Urinary bladder (tissue), 4 donors: Measurements from ENCODE around the gene ACSF2. TPM values are rescaled to one million over a fixed set of nuclear protein-coding genes. Genes with fewer than 3 reads are reported as not detected.

ENCODE experiments used
- DNase-seq: peaks from one replicate; pipeline ENCODE4 v3.0.0-alpha.2; 2015; ENCODE audit errors: extremely low spot score
- H3K27ac ChIP-seq: one replicate; pipeline ENCODE4 v1.5.1; 2013; ENCODE audit warnings: low read depth, mild to moderate bottlenecking, moderate library complexity
- H3K36me3 ChIP-seq: one replicate; pipeline ENCODE4 v1.6.1; 2013; ENCODE audit warnings: mild to moderate bottlenecking, moderate library complexity; ENCODE audit not compliant: insufficient read depth
- H3K4me1 ChIP-seq: one replicate; pipeline ENCODE4 v1.6.1; 2013; ENCODE audit warnings: mild to moderate bottlenecking, moderate library complexity; ENCODE audit not compliant: insufficient read depth
- H3K4me3 ChIP-seq: one replicate; pipeline ENCODE4 v1.5.1; 2013; ENCODE audit warnings: low read depth, low read length
- WGBS: extraction: QIAGEN DNeasy Blood & Tissue Kit; methylation state at CpG from one replicate; pipeline ENCODE4 v1.1.7; 2013; 5-methylcytosine and 5-hydroxymethylcytosine counted together
- polyA plus RNA-seq: library from polyadenylated mRNA; stranded (reverse); fragments of 200-250 nt; gene quantifications from one replicate; pipeline ENCODE4 v1.2.3, GENCODE V29; 2013
- small RNA-seq: library from RNA; depleted of rRNA; stranded (forward); fragments of <200 nt; gene quantifications from one replicate; pipeline ENCODE3, GENCODE V24; 2014
- total RNA-seq: library from RNA; depleted of rRNA; stranded (reverse); fragments of >200 nt; gene quantifications from one replicate; pipeline ENCODE4 v1.2.3, GENCODE V29; 2014
- donor health status: healthy with polysubstance abuse.
- donor health status: healthy.

The ACSF2 gene
- total and polyA plus RNA-seq, 2 donors: 23.2 to 32.6 TPM

DNA sequence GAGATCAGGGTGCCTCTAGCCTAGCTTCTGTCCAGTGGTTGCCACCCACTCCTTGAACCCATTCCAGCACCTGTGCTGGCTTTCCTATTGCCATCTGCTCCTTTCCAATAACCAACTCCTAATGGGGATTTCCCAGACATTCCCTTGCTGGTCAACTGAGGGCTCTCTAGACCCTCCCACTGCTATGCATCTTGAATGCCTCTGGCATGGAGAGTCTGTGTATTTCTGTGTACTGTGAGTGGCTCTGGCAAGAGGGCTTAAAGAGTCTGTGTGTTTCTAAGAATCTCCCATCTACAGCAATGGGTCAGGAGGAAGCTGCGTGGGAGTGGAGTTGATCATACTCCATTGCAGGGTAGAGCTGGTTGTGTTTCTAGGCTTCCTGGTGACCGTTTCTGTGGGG is 95.5 kb downstream of the ACSF2 start:
- Histone ChIP-seq H3K4me3 (no peak overlapping the region), H3K36me3 (no peaks in the 10 kb centered on the region), H3K4me1 (no peaks in the 10 kb centered on the region), H3K27ac (no peak overlapping the region)
- no peak for DNase-seq
- WGBS: 77% methylated on average over 2 of the region's 2 CpGs

DNA sequence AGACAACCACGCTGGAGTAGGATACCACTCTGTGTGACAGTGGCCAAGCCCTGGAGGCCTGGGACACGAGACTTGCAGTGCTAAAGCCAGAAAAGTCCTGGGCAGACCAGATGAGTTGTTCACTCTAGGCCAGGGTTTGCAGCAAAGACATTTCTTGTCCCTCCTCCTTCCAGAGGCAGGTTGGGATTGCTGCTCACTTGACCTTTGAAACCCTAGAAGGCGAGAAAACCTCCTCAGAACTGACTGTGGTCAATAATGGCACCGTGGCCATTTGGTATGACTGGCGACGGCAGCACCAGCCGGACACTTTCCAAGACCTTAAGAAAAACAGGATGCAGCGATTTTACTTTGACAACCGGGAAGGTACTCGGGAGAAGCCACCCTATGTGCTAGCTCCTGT is 96.7 kb downstream of the ACSF2 start:
- DNase-seq: no peak
- no peak overlapping the region for H3K27ac ChIP-seq
- H3K36me3 ChIP-seq: no peaks in the 10 kb centered on the region
- WGBS: 93% methylated on average over 10 of the region's 10 CpGs
- H3K4me1 ChIP-seq: no peaks in the 10 kb centered on the region
- no peak overlapping the region for H3K4me3 ChIP-seq

DNA sequence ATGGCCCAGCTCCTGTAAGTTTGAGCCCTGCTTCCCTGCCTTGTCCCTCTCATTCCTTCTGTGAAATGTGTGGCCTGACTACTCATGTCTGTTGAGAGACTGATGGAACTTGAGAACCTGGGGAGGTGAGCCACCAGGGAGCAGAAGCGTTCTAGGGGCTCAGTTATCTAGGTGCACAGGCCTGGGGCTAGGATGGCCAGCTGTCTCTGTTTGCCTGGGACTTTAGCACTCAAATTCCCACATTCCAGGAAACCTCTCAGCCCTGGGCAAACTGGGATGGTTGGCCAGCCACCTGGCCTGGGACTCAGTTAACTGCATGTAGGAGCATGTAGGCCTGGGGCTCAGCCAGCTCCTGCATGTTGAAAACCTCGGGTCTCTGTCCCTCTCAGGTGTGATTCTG is 97.2 kb downstream of the ACSF2 start:
- Histone ChIP-seq H3K4me3 (no peak overlapping the region), H3K27ac (no peak overlapping the region), H3K4me1 (no peaks in the 10 kb centered on the region), H3K36me3 (no peaks in the 10 kb centered on the region)
- DNase-seq: no peak
- 85% methylated on average over 2 of the region's 2 CpGs for WGBS

Small RNAs within 50 kb of the gene (small RNA-seq; reads per million reads assigned to genes)
- not detected for gene RF00019

Other genes with a start within 250 kb of the ACSF2 start
- gene COL1A1, start 224.6 kb upstream of the ACSF2 start, total RNA-seq: 5,262 TPM
- 802 TPM for gene COL1A1, start 224.6 kb upstream of the ACSF2 start, polyA plus RNA-seq
- 1.0 TPM for gene TMEM92, start 151.8 kb upstream of the ACSF2 start, total RNA-seq
- gene TMEM92, start 151.8 kb upstream of the ACSF2 start, polyA plus RNA-seq: 2.5 TPM
- 17.6 TPM for gene XYLT2, start 80.1 kb upstream of the ACSF2 start, total RNA-seq
- gene XYLT2, start 80.1 kb upstream of the ACSF2 start, polyA plus RNA-seq: 27.8 TPM
- gene MRPL27, start 53.0 kb upstream of the ACSF2 start, total RNA-seq: 38.6 TPM
- gene MRPL27, start 53.0 kb upstream of the ACSF2 start, polyA plus RNA-seq: 99.6 TPM
- gene EME1, start 53.0 kb upstream of the ACSF2 start, total RNA-seq: 2.7 TPM
- gene EME1, start 53.0 kb upstream of the ACSF2 start, polyA plus RNA-seq: 0.29 TPM
- 62.5 TPM for gene LRRC59, start 28.7 kb upstream of the ACSF2 start, total RNA-seq
- gene LRRC59, start 28.7 kb upstream of the ACSF2 start, polyA plus RNA-seq: 48.3 TPM
- 0.32 TPM for gene CHAD, start 42.7 kb downstream of the ACSF2 start, total RNA-seq
- gene CHAD, start 42.7 kb downstream of the ACSF2 start, polyA plus RNA-seq: not detected
- 17.0 TPM for gene RSAD1, start 52.6 kb downstream of the ACSF2 start, total RNA-seq
- gene RSAD1, start 52.6 kb downstream of the ACSF2 start, polyA plus RNA-seq: 29.2 TPM
- gene MYCBPAP, start 82.2 kb downstream of the ACSF2 start, total RNA-seq: 1.3 TPM
- 0.23 TPM for gene MYCBPAP, start 82.2 kb downstream of the ACSF2 start, polyA plus RNA-seq
- gene EPN3, start 106.5 kb downstream of the ACSF2 start, total RNA-seq: 4.4 TPM
- 5.6 TPM for gene EPN3, start 106.5 kb downstream of the ACSF2 start, polyA plus RNA-seq
- 32.5 TPM for gene SPATA20, start 121.0 kb downstream of the ACSF2 start, total RNA-seq
- 32.6 TPM for gene SPATA20, start 121.0 kb downstream of the ACSF2 start, polyA plus RNA-seq
- gene CACNA1G, start 134.5 kb downstream of the ACSF2 start, total RNA-seq: 6.6 TPM
- 0.15 TPM for gene CACNA1G, start 134.5 kb downstream of the ACSF2 start, polyA plus RNA-seq
- 6.9 TPM for gene ABCC3, start 208.7 kb downstream of the ACSF2 start, total RNA-seq
- 13.4 TPM for gene ABCC3, start 208.7 kb downstream of the ACSF2 start, polyA plus RNA-seq